GM12878 (cell line): ENCODE measurements around the gene BCL2L12. TPM values are rescaled to one million over a fixed set of nuclear protein-coding genes. Genes with fewer than 3 reads are reported as not detected.

Source experiments
- ATAC-seq: fragments of 200-7000 bp; cut with Tn5 transposase; 3 replicates; pipeline ENCODE4 v1.9.1; 2020; ENCODE audit warnings: mild to moderate bottlenecking, moderate library complexity
- BruUV-seq: library from RNA; stranded (reverse); fragments of 400-500 nt; replicated peaks from 2 replicates; lab custom pipeline; 2021; lab: Mats Ljungman, UMichigan
- CTCF ChIA-PET: fragments of 300-600 bp; sonication (Branson Sonifier 250); formaldehyde crosslinking; extraction: SDS; loops from one replicate; lab custom pipeline; 2021; ENCODE audit warnings: inconsistent platforms; lab: Yijun Ruan, JAX
- POLR2A ChIA-PET: fragments of 350-600 bp; formaldehyde crosslinking; extraction: SDS; loops from one replicate; lab custom pipeline; 2021; ENCODE audit warnings: inconsistent platforms; lab: Charles Lee
- RAD21 ChIA-PET: fragments of 300-600 bp; sonication (Branson Sonifier 250); formaldehyde crosslinking; loops from one replicate; lab custom pipeline; 2023; ENCODE audit warnings: antibody characterized with exemption; ENCODE audit not compliant: unreplicated experiment; lab: Charles Lee
- SMC1A ChIA-PET: fragments of 300-600 bp; sonication (Branson Sonifier 250); formaldehyde crosslinking; loops from one replicate; lab custom pipeline; 2023; ENCODE audit not compliant: unreplicated experiment, uncharacterized antibody; lab: Charles Lee
- DNase-seq: peaks from one replicate; pipeline ENCODE4 v3.0.0-alpha.2; 2011; ENCODE audit warnings: low read depth, low spot score
- FAIRE-seq: peaks from 3 replicates; lab custom pipeline; 2011; peaks lifted over from hg19 to GRCh38; lab: Jason Lieb, UNC
- H2AFZ ChIP-seq: 2 replicates; pipeline ENCODE4 v1.6.0; 2011; ENCODE audit warnings: low read depth, low read length, control low read depth; ENCODE audit not compliant: control insufficient read depth
- H3K27ac ChIP-seq: 2 replicates; pipeline ENCODE4 v1.5.1; 2011; ENCODE audit warnings: control low read depth; ENCODE audit not compliant: control insufficient read depth, insufficient read depth
- H3K27me3 ChIP-seq, 2 experiments: replicated peaks in 1 of 2; 2 replicates each; pipeline versions ENCODE4 v1.6.0 to v1.6.1; 2011; ENCODE audit warnings: low read length in 1 of 2; ENCODE audit not compliant: control insufficient read depth in 2 of 2, insufficient read depth in 2 of 2
- H3K36me3 ChIP-seq, 2 experiments: 2 replicates each; pipeline ENCODE4 v1.5.1; 2011; ENCODE audit warnings: low read length in 1 of 2; ENCODE audit not compliant: control insufficient read depth in 2 of 2, insufficient read depth in 2 of 2
- H3K4me1 ChIP-seq: 2 replicates; pipeline ENCODE4 v1.6.1; 2011; ENCODE audit warnings: mild to moderate bottlenecking, low read length, moderate library complexity, mixed read lengths; ENCODE audit not compliant: control insufficient read depth, insufficient read depth
- H3K4me2 ChIP-seq: 2 replicates; pipeline ENCODE4 v1.6.0; 2011; ENCODE audit warnings: control low read depth; ENCODE audit not compliant: control insufficient read depth, insufficient read depth
- H3K4me3 ChIP-seq: fragments of 200-600 bp; sonication (generic); 2 replicates; pipeline ENCODE4 v1.5.1; 2016
- H3K79me2 ChIP-seq: 2 replicates; pipeline ENCODE4 v1.6.0; 2011; ENCODE audit warnings: low read length; ENCODE audit not compliant: control insufficient read depth, insufficient read depth
- H3K9ac ChIP-seq: 2 replicates; pipeline ENCODE4 v1.8.0; 2011; ENCODE audit warnings: low read length, control low read depth, mixed read lengths; ENCODE audit not compliant: control insufficient read depth, insufficient read depth
- H3K9me3 ChIP-seq: replicated peaks from 3 replicates; pipeline ENCODE4 v1.5.1; 2011; ENCODE audit warnings: mild to moderate bottlenecking, low read length; ENCODE audit not compliant: control insufficient read depth, insufficient read depth
- H4K20me1 ChIP-seq: 2 replicates; pipeline ENCODE4 v1.6.0; 2011; ENCODE audit not compliant: control insufficient read depth, insufficient read depth
- BRCA1 ChIP-seq: IDR thresholded peaks from 2 replicates; pipeline ENCODE4 v1.6.1; 2011; ENCODE audit warnings: low read depth, low read length, improper control_type of control experiment
- CBX5 ChIP-seq: sonication (generic); IDR thresholded peaks from 2 replicates; pipeline ENCODE4 v1.6.1; 2016; ENCODE audit warnings: low read depth, moderate library complexity, mild to moderate bottlenecking, inconsistent platforms
- CHD4 ChIP-seq: fragments of 200-600 bp; sonication (generic); IDR thresholded peaks from 2 replicates; pipeline ENCODE4 v1.6.1; 2016; ENCODE audit warnings: mild to moderate bottlenecking
- MXI1 ChIP-seq: fragments of 150-350 bp; IDR thresholded peaks from 2 replicates; pipeline ENCODE4 v1.6.1; 2011; ENCODE audit warnings: low read depth, mild to moderate bottlenecking, inconsistent platforms, low read length, improper control_type of control experiment
- NR2C2 ChIP-seq: IDR thresholded peaks from 2 replicates; pipeline ENCODE4 v1.6.1; 2011; ENCODE audit warnings: borderline replicate concordance, low read depth; ENCODE audit not compliant: control insufficient read depth, insufficient read length
- NR2F1 ChIP-seq: fragments of 450-650 bp; conservative IDR thresholded peaks from 2 replicates; pipeline ENCODE4 v1.6.1; 2017; ENCODE audit warnings: mild to moderate bottlenecking
- PAX5 ChIP-seq: IDR thresholded peaks from 2 replicates; pipeline ENCODE4 v1.6.1; 2011; ENCODE audit warnings: low read depth, low read length, borderline replicate concordance
- RAD21 ChIP-seq: IDR thresholded peaks from 2 replicates; pipeline ENCODE4 v1.6.1; 2011; ENCODE audit warnings: mild to moderate bottlenecking, low read depth, low read length, moderate library complexity; ENCODE audit not compliant: insufficient read depth
- RFX5 ChIP-seq: IDR thresholded peaks from 2 replicates; pipeline ENCODE4 v1.6.1; 2011; ENCODE audit warnings: low read depth, low read length, improper control_type of control experiment
- SMARCA5 ChIP-seq: fragments of 450-650 bp; IDR thresholded peaks from 2 replicates; pipeline ENCODE4 v1.6.1; 2017; ENCODE audit warnings: mild to moderate bottlenecking
- SP1 ChIP-seq: IDR thresholded peaks from one replicate; pipeline ENCODE4 v1.6.1; 2011; ENCODE audit warnings: low read depth, low read length
- TARDBP ChIP-seq: IDR thresholded peaks from 2 replicates; pipeline ENCODE4 v1.6.1; 2016; ENCODE audit warnings: borderline replicate concordance
- WRNIP1 ChIP-seq: IDR thresholded peaks from 2 replicates; pipeline ENCODE4 v1.6.1; 2011; ENCODE audit warnings: low read depth, low read length, improper control_type of control experiment, borderline replicate concordance
- ZNF274 ChIP-seq: IDR thresholded peaks from one replicate; pipeline ENCODE4 v1.8.0; 2011; ENCODE audit not compliant: insufficient read length, insufficient read depth
- ZSCAN29 ChIP-seq: fragments of 450-650 bp; IDR thresholded peaks from 2 replicates; pipeline ENCODE4 v1.6.1; 2017; ENCODE audit warnings: mild to moderate bottlenecking, moderate library complexity
- WGBS: methylation state at CpG from one replicate; pipeline ENCODE4 v1.1.6; 2016; ENCODE audit warnings: low lambda C conversion rate; ENCODE audit not compliant: insufficient replicate concordance, insufficient coverage; ENCODE audit errors: missing lambda C conversion rate; 5-methylcytosine and 5-hydroxymethylcytosine counted together
- in situ Hi-C: fragments of 300-500 bp; cut with MboI; formaldehyde crosslinking; loops from 9 replicates; pipeline ENCODE4 v1.14.3; 2018; ENCODE audit warnings: mixed read lengths
- intact Hi-C: fragments of 100-400 bp; cut with micrococcal nuclease; formaldehyde crosslinking; loops from one replicate; pipeline ENCODE4 v1.14.2; 2022; ENCODE audit not compliant: unreplicated experiment
- polyA plus RNA-seq, 11 experiments: library from polyadenylated mRNA; depleted of rRNA in 4 of 11; unstranded in 6 of 11; stranded (reverse) in 5 of 11; fragments of >200 nt; fragmentation: Nextera tagmentation in 4 of 11; fragmentation: Illumina TruSeq in 1 of 11; extraction: Ambion mirVana in 4 of 11; extraction: Trizol in 1 of 11; gene quantifications; 1 replicate in 1 of 11; 2 replicates in 10 of 11; pipeline versions ENCODE4 v1.2.1 to v1.2.3, GENCODE V29; 2011 to 2016; ENCODE audit warnings: inconsistent platforms in 2 of 11, missing spikeins in 2 of 11, low read depth in 1 of 11
- total RNA-seq, 4 experiments: library from RNA; depleted of rRNA in 3 of 4; stranded (reverse); fragments of >200 nt in 3 of 4; fragmentation: Illumina TruSeq in 1 of 4; extraction: Trizol in 1 of 4; gene quantifications; 2 replicates each; pipeline versions ENCODE4 v1.2.1 to v1.2.3, GENCODE V29; 2013 to 2021
- TF ChIP-seq, protein P1 (sequence below): fragments of 450-650 bp; formaldehyde crosslinking; IDR thresholded peaks from 2 replicates; pipeline ENCODE4 v1.4.0; 2020; ENCODE audit warnings: mild to moderate bottlenecking, moderate library complexity
- TF ChIP-seq, protein P2 (sequence below): fragments of 450-650 bp; IDR thresholded peaks from 2 replicates; pipeline ENCODE4 v1.6.1; 2017; ENCODE audit warnings: mild to moderate bottlenecking, moderate library complexity

The BCL2L12 gene
- total and polyA plus RNA-seq, 10 of the 15 experiments (the other 5 are each of a cell fraction or from before 2014, with no cell fraction given), result 1.8 to 143 (median 50.4) TPM

DNA sequence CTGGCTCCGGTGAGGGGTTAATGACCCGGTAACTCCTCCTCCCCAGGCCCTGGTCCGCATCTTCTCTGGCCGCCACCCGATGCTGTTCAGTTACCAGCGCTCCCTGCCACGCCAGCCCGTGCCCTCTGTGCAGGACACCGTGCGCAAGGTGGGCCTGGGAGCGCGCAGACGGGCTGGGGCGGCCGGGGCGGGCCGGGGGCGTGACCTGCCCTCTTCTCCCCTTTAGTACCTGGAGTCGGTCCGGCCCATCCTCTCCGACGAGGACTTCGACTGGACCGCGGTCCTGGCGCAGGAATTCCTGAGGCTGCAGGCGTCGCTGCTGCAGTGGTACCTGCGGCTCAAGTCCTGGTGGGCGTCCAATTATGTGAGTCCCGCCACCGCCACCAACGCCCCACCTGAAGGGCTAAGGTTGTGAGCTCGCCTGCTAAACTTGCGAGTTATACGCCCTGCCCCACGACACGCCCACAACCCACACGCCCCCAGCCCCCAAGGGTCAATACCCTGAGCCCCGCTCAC is 35.6 kb downstream of the BCL2L12 start (continued):
- TF ChIP-seq, protein P1, sequence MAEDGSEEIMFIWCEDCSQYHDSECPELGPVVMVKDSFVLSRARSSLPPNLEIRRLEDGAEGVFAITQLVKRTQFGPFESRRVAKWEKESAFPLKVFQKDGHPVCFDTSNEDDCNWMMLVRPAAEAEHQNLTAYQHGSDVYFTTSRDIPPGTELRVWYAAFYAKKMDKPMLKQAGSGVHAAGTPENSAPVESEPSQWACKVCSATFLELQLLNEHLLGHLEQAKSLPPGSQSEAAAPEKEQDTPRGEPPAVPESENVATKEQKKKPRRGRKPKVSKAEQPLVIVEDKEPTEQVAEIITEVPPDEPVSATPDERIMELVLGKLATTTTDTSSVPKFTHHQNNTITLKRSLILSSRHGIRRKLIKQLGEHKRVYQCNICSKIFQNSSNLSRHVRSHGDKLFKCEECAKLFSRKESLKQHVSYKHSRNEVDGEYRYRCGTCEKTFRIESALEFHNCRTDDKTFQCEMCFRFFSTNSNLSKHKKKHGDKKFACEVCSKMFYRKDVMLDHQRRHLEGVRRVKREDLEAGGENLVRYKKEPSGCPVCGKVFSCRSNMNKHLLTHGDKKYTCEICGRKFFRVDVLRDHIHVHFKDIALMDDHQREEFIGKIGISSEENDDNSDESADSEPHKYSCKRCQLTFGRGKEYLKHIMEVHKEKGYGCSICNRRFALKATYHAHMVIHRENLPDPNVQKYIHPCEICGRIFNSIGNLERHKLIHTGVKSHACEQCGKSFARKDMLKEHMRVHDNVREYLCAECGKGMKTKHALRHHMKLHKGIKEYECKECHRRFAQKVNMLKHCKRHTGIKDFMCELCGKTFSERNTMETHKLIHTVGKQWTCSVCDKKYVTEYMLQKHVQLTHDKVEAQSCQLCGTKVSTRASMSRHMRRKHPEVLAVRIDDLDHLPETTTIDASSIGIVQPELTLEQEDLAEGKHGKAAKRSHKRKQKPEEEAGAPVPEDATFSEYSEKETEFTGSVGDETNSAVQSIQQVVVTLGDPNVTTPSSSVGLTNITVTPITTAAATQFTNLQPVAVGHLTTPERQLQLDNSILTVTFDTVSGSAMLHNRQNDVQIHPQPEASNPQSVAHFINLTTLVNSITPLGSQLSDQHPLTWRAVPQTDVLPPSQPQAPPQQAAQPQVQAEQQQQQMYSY, result no peak
- TF ChIP-seq TARDBP, result no peak

DNA sequence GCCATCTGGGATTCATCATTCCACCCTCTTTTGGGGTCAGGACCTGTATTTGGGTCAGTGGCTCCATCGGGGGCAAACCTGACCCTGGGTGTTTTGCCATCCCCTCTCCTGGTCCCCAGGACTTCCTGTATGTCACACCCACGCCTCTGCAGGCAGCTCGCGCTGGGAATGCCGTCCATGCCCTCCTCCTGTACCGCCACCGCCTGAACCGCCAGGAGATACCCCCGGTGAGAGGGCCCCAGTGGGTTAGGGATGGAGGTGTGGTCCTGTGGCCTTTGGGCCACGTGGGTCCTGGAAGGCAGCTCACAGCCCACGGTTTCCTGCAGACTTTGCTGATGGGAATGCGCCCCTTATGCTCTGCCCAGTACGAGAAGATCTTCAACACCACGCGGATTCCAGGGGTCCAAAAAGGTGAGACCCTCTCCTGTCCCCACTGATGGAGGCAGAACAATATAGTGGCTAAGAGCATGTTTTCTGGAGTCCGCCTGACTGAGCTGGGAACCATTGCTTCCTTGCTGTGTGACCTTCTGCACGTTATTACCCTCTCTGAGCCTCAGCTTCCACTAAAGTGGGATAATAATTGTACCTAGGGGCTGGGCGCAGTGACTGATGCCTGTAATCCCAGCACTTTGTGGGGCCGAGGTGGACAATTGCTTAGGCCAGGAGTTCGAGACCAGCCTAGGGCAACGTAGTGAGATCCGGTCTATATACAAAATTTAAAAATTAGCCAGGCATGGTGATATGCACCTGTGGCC is 39.3 kb downstream of the BCL2L12 start:
- no peak for FAIRE-seq
- TF ChIP-seq SP1 (no peak), NR2F1 (no peak), RFX5 (no peak), CBX5 (no peak), SMARCA5 (no peak), RAD21 (no peak), NR2C2 (no peak), PAX5 (no peak), BRCA1 (no peak), WRNIP1 (no peak), ZSCAN29 (no peak), MXI1 (no peak), ZNF274 (no peak), CHD4 (no peak)
- TF ChIP-seq, protein P2, sequence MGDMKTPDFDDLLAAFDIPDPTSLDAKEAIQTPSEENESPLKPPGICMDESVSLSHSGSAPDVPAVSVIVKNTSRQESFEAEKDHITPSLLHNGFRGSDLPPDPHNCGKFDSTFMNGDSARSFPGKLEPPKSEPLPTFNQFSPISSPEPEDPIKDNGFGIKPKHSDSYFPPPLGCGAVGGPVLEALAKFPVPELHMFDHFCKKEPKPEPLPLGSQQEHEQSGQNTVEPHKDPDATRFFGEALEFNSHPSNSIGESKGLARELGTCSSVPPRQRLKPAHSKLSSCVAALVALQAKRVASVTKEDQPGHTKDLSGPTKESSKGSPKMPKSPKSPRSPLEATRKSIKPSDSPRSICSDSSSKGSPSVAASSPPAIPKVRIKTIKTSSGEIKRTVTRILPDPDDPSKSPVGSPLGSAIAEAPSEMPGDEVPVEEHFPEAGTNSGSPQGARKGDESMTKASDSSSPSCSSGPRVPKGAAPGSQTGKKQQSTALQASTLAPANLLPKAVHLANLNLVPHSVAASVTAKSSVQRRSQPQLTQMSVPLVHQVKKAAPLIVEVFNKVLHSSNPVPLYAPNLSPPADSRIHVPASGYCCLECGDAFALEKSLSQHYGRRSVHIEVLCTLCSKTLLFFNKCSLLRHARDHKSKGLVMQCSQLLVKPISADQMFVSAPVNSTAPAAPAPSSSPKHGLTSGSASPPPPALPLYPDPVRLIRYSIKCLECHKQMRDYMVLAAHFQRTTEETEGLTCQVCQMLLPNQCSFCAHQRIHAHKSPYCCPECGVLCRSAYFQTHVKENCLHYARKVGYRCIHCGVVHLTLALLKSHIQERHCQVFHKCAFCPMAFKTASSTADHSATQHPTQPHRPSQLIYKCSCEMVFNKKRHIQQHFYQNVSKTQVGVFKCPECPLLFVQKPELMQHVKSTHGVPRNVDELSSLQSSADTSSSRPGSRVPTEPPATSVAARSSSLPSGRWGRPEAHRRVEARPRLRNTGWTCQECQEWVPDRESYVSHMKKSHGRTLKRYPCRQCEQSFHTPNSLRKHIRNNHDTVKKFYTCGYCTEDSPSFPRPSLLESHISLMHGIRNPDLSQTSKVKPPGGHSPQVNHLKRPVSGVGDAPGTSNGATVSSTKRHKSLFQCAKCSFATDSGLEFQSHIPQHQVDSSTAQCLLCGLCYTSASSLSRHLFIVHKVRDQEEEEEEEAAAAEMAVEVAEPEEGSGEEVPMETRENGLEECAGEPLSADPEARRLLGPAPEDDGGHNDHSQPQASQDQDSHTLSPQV, result no peak

More for the DNA sequence above, 39.3 kb downstream of the BCL2L12 start:
- Histone ChIP-seq H3K27ac (no peak overlapping the region), H3K4me2 (no peak overlapping the region), H3K36me3 (no peaks in the 10 kb centered on the region), H3K9ac (no peak overlapping the region), H3K9me3 (no peaks in the 10 kb centered on the region), H3K79me2 (no peaks in the 10 kb centered on the region), H2AFZ (no peak overlapping the region), H3K4me1 (no peaks in the 10 kb centered on the region), H3K27me3 (no peaks in the 10 kb centered on the region), H4K20me1 (no peaks in the 10 kb centered on the region), H3K4me3 (no peak overlapping the region)
- ATAC-seq (no peak), DNase-seq (no peak)
- SMC1A ChIA-PET, result no interaction called here
- CTCF ChIA-PET, result interaction anchor here (1.4 kb wide), 1 partner anchor 13 kb away, joined by 6 read pairs; no protein-coding TSS in a partner anchor
- in situ Hi-C loops (no loop called here), intact Hi-C loops (no loop called here)
- no TSS peak for BruUV-seq
- WGBS, result 50% methylated on average over 22 of the region's 22 CpGs
- POLR2A ChIA-PET, result no interaction called here
- RAD21 ChIA-PET, result no interaction called here
